K562 (cell line): Measurements from ENCODE around the gene RPL26. TPM values are rescaled to one million over a fixed set of nuclear protein-coding genes. Genes with fewer than 3 reads are reported as not detected.

Experiments used
- ATAC-seq: fragments of 200-7000 bp; cut with Tn5 transposase; 3 replicates; pipeline ENCODE4 v1.9.1; 2020; ENCODE audit warnings: moderate library complexity
- BruUV-seq: library from RNA; stranded (reverse); fragments of 400-500 nt; replicated peaks from 2 replicates; lab custom pipeline; 2021; lab: Mats Ljungman, UMichigan
- CTCF ChIA-PET: fragments of 300-600 bp; formaldehyde crosslinking; extraction: SDS; loops from one replicate; lab custom pipeline; 2021; ENCODE audit warnings: low intra/inter-chr PET ratio; lab: Yijun Ruan, JAX
- POLR2A ChIA-PET: fragments of 300-600, 350-650 bp; sonication (Branson Sonifier 250); formaldehyde crosslinking; extraction: SDS; loops from one replicate; lab custom pipeline; 2021; ENCODE audit warnings: antibody characterized with exemption, inconsistent platforms; lab: Yijun Ruan, JAX
- DNase-seq, 4 experiments: peaks; one replicate each; pipeline versions ENCODE4 v3.0.0 to v3.0.0-alpha.2; 2011 to 2018; ENCODE audit warnings: low spot score in 3 of 4, mixed read lengths in 3 of 4; ENCODE audit errors: extremely low read depth in 1 of 4
- FAIRE-seq: peaks from 2 replicates; lab custom pipeline; 2011; peaks lifted over from hg19 to GRCh38; lab: Jason Lieb, UNC
- H2AFZ ChIP-seq: 2 replicates; pipeline ENCODE4 v1.6.0; 2011; ENCODE audit warnings: low read depth, low read length, control low read depth, inconsistent platforms
- H3K27ac ChIP-seq: fragments of 200-600 bp; 3 replicates; pipeline ENCODE4 v1.8.0; 2011; ENCODE audit warnings: low read depth, mild to moderate bottlenecking, control low read depth, inconsistent platforms, low read length, moderate library complexity, mixed read lengths; ENCODE audit errors: extremely low read depth
- H3K27me3 ChIP-seq, 2 experiments: fragments of 300-600 bp in 1 of 2; 2 replicates in 1 of 2; 3 replicates in 1 of 2; pipeline versions ENCODE4 v1.6.0 to v1.8.0; 2011; ENCODE audit warnings: inconsistent platforms in 2 of 2, low read length in 2 of 2, mild to moderate bottlenecking in 1 of 2, mixed read lengths in 1 of 2, moderate library complexity in 1 of 2; ENCODE audit not compliant: control insufficient read depth in 2 of 2, insufficient read depth in 2 of 2
- H3K36me3 ChIP-seq: fragments of 300-600 bp; 3 replicates; pipeline ENCODE4 v1.8.0; 2011; ENCODE audit warnings: mild to moderate bottlenecking, low read length, inconsistent platforms; ENCODE audit not compliant: control insufficient read depth, insufficient read depth
- H3K4me1 ChIP-seq, 2 experiments: fragments of 200-600 bp in 1 of 2; replicated peaks in 1 of 2; 2 replicates in 1 of 2; 3 replicates in 1 of 2; pipeline versions ENCODE4 v1.5.1 to v1.8.0; 2011; ENCODE audit warnings: inconsistent platforms in 2 of 2, low read length in 2 of 2, mild to moderate bottlenecking in 1 of 2, mixed read lengths in 1 of 2, moderate library complexity in 1 of 2; ENCODE audit not compliant: control insufficient read depth in 2 of 2, insufficient read depth in 2 of 2
- H3K4me2 ChIP-seq: 2 replicates; pipeline ENCODE4 v1.6.1; 2011; ENCODE audit warnings: low read length, control low read depth, inconsistent platforms, mixed read lengths; ENCODE audit not compliant: insufficient read depth
- H3K4me3 ChIP-seq: fragments of 200-600 bp; sonication (generic), shearing (Covaris generic); 2 replicates; pipeline ENCODE4 v1.5.1; 2016; ENCODE audit warnings: control low read depth, inconsistent platforms
- H3K79me2 ChIP-seq: fragments of 200-600 bp; 3 replicates; pipeline ENCODE4 v1.8.0; 2011; ENCODE audit warnings: low read length, inconsistent platforms; ENCODE audit not compliant: control insufficient read depth, insufficient read depth
- H3K9ac ChIP-seq, 2 experiments: 2 replicates each; pipeline versions ENCODE4 v1.6.0 to v1.6.1; 2011; ENCODE audit warnings: low read depth in 2 of 2, low read length in 2 of 2, control low read depth in 1 of 2, inconsistent platforms in 1 of 2, mild to moderate bottlenecking in 1 of 2, mixed read lengths in 1 of 2; ENCODE audit not compliant: insufficient read depth in 1 of 2
- H3K9me1 ChIP-seq: one replicate; pipeline ENCODE4 v1.6.0; 2011; ENCODE audit warnings: inconsistent platforms, mild to moderate bottlenecking, low read length, moderate library complexity; ENCODE audit not compliant: control insufficient read depth, insufficient read depth
- H3K9me3 ChIP-seq: replicated peaks from 2 replicates; pipeline ENCODE4 v1.5.1; 2011; ENCODE audit warnings: low read depth, low read length, inconsistent platforms; ENCODE audit not compliant: control insufficient read depth, insufficient read depth
- H4K20me1 ChIP-seq: replicated peaks from 2 replicates; pipeline ENCODE4 v1.6.1; 2011; ENCODE audit warnings: low read length, inconsistent platforms, mixed read lengths; ENCODE audit not compliant: control insufficient read depth, insufficient read depth
- ATF7 ChIP-seq: fragments of 450-650 bp; IDR thresholded peaks from 2 replicates; pipeline ENCODE4 v1.7.1; 2014; ENCODE audit warnings: mild to moderate bottlenecking, moderate library complexity
- CC2D1A ChIP-seq: fragments of 450-650 bp; IDR thresholded peaks from 2 replicates; pipeline ENCODE4 v1.6.1; 2017; ENCODE audit warnings: mild to moderate bottlenecking
- CXXC5 ChIP-seq: fragments of 250-450 bp; sonication (Bioruptor Pico); IDR thresholded peaks from 2 replicates; pipeline ENCODE4 v1.8.0; 2022; ENCODE audit warnings: inconsistent platforms, mild to moderate bottlenecking, moderate library complexity
- ETV1 ChIP-seq: fragments of 450-650 bp; conservative IDR thresholded peaks from 2 replicates; pipeline ENCODE4 v1.6.1; 2016; ENCODE audit warnings: missing genetic modification characterization, control low read depth, low read depth, missing compliant biosample characterization
- FIP1L1 ChIP-seq: fragments of 200-400 bp; formaldehyde crosslinking; IDR thresholded peaks from 2 replicates; pipeline ENCODE4 v1.6.1; 2018; ENCODE audit warnings: mild to moderate bottlenecking, low read depth, low read length; ENCODE audit not compliant: poor library complexity, severe bottlenecking
- MCM7 ChIP-seq, 2 experiments: fragments of 450-650 bp; IDR thresholded peaks; 2 replicates each; pipeline ENCODE4 v1.6.1; 2016 to 2018
- RAD21 ChIP-seq, 2 experiments: fragments of 250-450 bp in 1 of 2; fragments of 450-650 bp in 1 of 2; sonication (Bioruptor Pico) in 1 of 2; formaldehyde crosslinking in 1 of 2; IDR thresholded peaks in 1 of 2; conservative IDR thresholded peaks in 1 of 2; 2 replicates each; pipeline versions ENCODE4 v1.4.0 to v1.8.0; 2020 to 2022; ENCODE audit warnings: mild to moderate bottlenecking in 2 of 2, moderate library complexity in 1 of 2
- RB1 ChIP-seq: fragments of 450-650 bp; IDR thresholded peaks from 2 replicates; pipeline ENCODE4 v1.6.1; 2017; ENCODE audit warnings: low read depth, mild to moderate bottlenecking
- TGIF2 ChIP-seq: sonication (generic); formaldehyde crosslinking; IDR thresholded peaks from 2 replicates; pipeline ENCODE4 v1.8.1; 2022; ENCODE audit warnings: mild to moderate bottlenecking, missing genetic modification reagents, moderate library complexity
- ZBTB8A ChIP-seq: fragments of 450-650 bp; IDR thresholded peaks from 2 replicates; pipeline ENCODE4 v1.6.1; 2018; ENCODE audit warnings: mild to moderate bottlenecking, moderate library complexity; ENCODE audit not compliant: partially characterized antibody
- ZNF592 ChIP-seq: fragments of 450-650 bp; IDR thresholded peaks from 2 replicates; pipeline ENCODE4 v1.6.1; 2017; ENCODE audit warnings: antibody characterized with exemption, mild to moderate bottlenecking
- WGBS: fragments of 100-300 bp; shearing (Covaris generic); methylation state at CpG from one replicate; pipeline ENCODE4 v1.1.6; 2016; ENCODE audit warnings: low coverage, mixed read lengths; ENCODE audit not compliant: insufficient coverage; ENCODE audit errors: missing lambda C conversion rate; 5-methylcytosine and 5-hydroxymethylcytosine counted together
- in situ Hi-C: fragments of 300-500 bp; cut with MboI; formaldehyde crosslinking; loops from 4 replicates; pipeline ENCODE4 v1.15.0; 2018; ENCODE audit warnings: inconsistent platforms, mixed read lengths
- intact Hi-C: fragments of 100-400 bp; cut with micrococcal nuclease; formaldehyde crosslinking; loops from 2 replicates; pipeline ENCODE4 v1.14.2; 2022
- polyA plus RNA-seq, 8 experiments: library from polyadenylated mRNA; depleted of rRNA in 4 of 8; stranded (reverse) in 5 of 8; unstranded in 3 of 8; fragments of >200 nt; fragmentation: Nextera tagmentation in 2 of 8; fragmentation: Illumina TruSeq in 1 of 8; extraction: Ambion mirVana in 2 of 8; extraction: Trizol in 1 of 8; gene quantifications; 2 replicates each; pipeline versions ENCODE4 v1.2.1 to v1.2.3, GENCODE V29; 2011 to 2014; ENCODE audit warnings: inconsistent platforms in 1 of 8, missing spikeins in 1 of 8
- total RNA-seq, 7 experiments: library from RNA; depleted of rRNA in 6 of 7; stranded (reverse); fragments of >200 nt in 6 of 7; fragmentation: Illumina TruSeq in 2 of 7; extraction: Trizol in 2 of 7; gene quantifications; 2 replicates each; pipeline versions ENCODE4 v1.2.1 to v1.2.3, GENCODE V29; 2011 to 2021; ENCODE audit warnings: low replicate concordance in 1 of 7
- TF ChIP-seq, protein P1 (sequence below): fragments of 450-650 bp; formaldehyde crosslinking; IDR thresholded peaks from 2 replicates; pipeline ENCODE4 v1.4.0; 2020; ENCODE audit warnings: mild to moderate bottlenecking, moderate library complexity

Gene RPL26
- total and polyA plus RNA-seq, 9 of the 15 experiments (the other 6 are each of a cell fraction or from before 2014, with no cell fraction given), result 1,474 to 4,074 (median 2,904) TPM

GRCh38 chr17:8409966-8410882, 27.2 kb upstream of the RPL26 start:
- Histone ChIP-seq H3K79me2 (no peaks in the 10 kb centered on the region), H2AFZ (peak overlapping the region; percentile 90), H3K4me2 (peak overlapping the region; percentile 70), H4K20me1 (no peaks in the 10 kb centered on the region), H3K27ac (no peak overlapping the region; the same call in 2 of the 3 replicates), H3K9me3 (no peaks in the 10 kb centered on the region), H3K27me3 (no peaks in the 10 kb centered on the region), H3K9me1 (no peaks in the 10 kb centered on the region), H3K9ac (0 out of 4 replicates have a peak overlapping the region, but pooled peaks of 1 of the 2 experiments have one; percentile 30), H3K36me3 (no peaks in the 10 kb centered on the region), H3K4me1 (peaks cover 13% of the 10 kb centered on the region in 2 experiments; a peak in 4 of 5 replicates), H3K4me3 (no peak overlapping the region)
- in situ Hi-C loops (loop anchor here (10.0 kb wide), 1 partner anchor 345 kb away; the partner anchor contains the start of gene SPDYE4), intact Hi-C loops (loop anchor here (10.0 kb wide), 1 partner anchor 335 kb away; the partner anchor contains the start of gene CCDC42)
- no TSS peak for BruUV-seq
- DNase-seq (peak; percentile 59 to 88 (median 63)), ATAC-seq (peak; percentile 88), FAIRE-seq (peak; percentile 98)
- 12% methylated on average over 17 of the region's 19 CpGs for WGBS
- ChIA-PET CTCF (interaction anchor here (0.6 to 0.8 kb wide), 2 partner anchors 80 to 376 kb away, joined by 3 to 4 read pairs; no protein-coding TSS in a partner anchor), POLR2A (interaction anchor here (0.6 to 1.0 kb wide), 4 partner anchors 10 to 229 kb away, joined by 3 to 5 read pairs (median 4); no protein-coding TSS in a partner anchor)
- TF ChIP-seq ZNF592, result no peak
- TF ChIP-seq ATF7, result peak; percentile 13; the same call in 1 of the 2 replicates
- TF ChIP-seq MCM7 (IDR thresholded peaks at IDR 0.05), result no peak
- TF ChIP-seq RB1, result peak; percentile 47; the same call in 1 of the 2 replicates
- TF ChIP-seq CXXC5, result no peak
- TF ChIP-seq TGIF2 (CRISPR knock-in tag), result no peak
- no peak for TF ChIP-seq FIP1L1
- TF ChIP-seq ZBTB8A, result no peak
- TF ChIP-seq, protein P1, sequence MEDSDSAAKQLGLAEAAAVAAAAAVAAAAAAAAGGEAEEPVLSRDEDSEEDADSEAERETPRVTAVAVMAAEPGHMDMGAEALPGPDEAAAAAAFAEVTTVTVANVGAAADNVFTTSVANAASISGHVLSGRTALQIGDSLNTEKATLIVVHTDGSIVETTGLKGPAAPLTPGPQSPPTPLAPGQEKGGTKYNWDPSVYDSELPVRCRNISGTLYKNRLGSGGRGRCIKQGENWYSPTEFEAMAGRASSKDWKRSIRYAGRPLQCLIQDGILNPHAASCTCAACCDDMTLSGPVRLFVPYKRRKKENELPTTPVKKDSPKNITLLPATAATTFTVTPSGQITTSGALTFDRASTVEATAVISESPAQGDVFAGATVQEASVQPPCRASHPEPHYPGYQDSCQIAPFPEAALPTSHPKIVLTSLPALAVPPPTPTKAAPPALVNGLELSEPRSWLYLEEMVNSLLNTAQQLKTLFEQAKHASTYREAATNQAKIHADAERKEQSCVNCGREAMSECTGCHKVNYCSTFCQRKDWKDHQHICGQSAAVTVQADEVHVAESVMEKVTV (CRISPR knock-in tag), result 0 out of 2 replicates have a peak, but pooled peaks have one; percentile 10
- TF ChIP-seq RAD21 (CRISPR knock-in tag; conservative IDR thresholded peaks at IDR 0.05 in 1 of 2, IDR thresholded peaks at IDR 0.05 in 1 of 2), result peak; percentile 61 to 83
- TF ChIP-seq ETV1 (tag), result peak; percentile 44
- 0 out of 2 replicates have a peak, but pooled peaks have one; percentile 14 for TF ChIP-seq CC2D1A
